Ovary (tissue), 9 donors: ENCODE measurements around the gene ZDHHC1. TPM values are rescaled to one million over a fixed set of nuclear protein-coding genes. Genes with fewer than 3 reads are reported as not detected.

ENCODE experiments used
- DNase-seq, 5 donors: peaks; one replicate each; pipeline ENCODE4 v3.0.0-alpha.2; 2019 to 2020
- H3K27ac ChIP-seq, 2 donors: fragments of 200-600 bp; one replicate each; pipeline versions ENCODE4 v1.5.1 to v1.8.0; 2019 to 2022
- H3K27me3 ChIP-seq: fragments of 200-600 bp; one replicate; pipeline ENCODE4 v1.8.0; 2022
- H3K36me3 ChIP-seq: fragments of 200-600 bp; sonication (generic); one replicate; pipeline ENCODE4 v1.5.1; 2019
- H3K4me1 ChIP-seq: one replicate; pipeline ENCODE4 v1.8.1; 2013; ENCODE audit warnings: mild to moderate bottlenecking, moderate library complexity; ENCODE audit not compliant: insufficient read depth
- H3K4me3 ChIP-seq: fragments of 200-600 bp; sonication (generic); one replicate; pipeline ENCODE4 v1.5.1; 2017
- H3K9me3 ChIP-seq, 2 donors: fragments of 200-600 bp in 1 of 2; sonication (generic) in 1 of 2; one replicate each; pipeline versions ENCODE4 v1.5.1 to v1.8.1; 2013 to 2019; ENCODE audit warnings: mild to moderate bottlenecking in 1 of 2, moderate library complexity in 1 of 2
- CTCF ChIP-seq, 3 donors: fragments of 450-650 bp in 2 of 3; fragments of 200-600 bp in 1 of 3; IDR thresholded peaks; one replicate each; pipeline versions ENCODE4 v1.5.1 to v1.8.0; 2016 to 2022; ENCODE audit warnings: antibody characterized with exemption in 3 of 3, mild to moderate bottlenecking in 1 of 3
- EP300 ChIP-seq: sonication (generic); formaldehyde crosslinking; IDR thresholded peaks from one replicate; pipeline ENCODE4 v1.6.1; 2017; ENCODE audit warnings: antibody characterized with exemption
- POLR2A ChIP-seq: fragments of 450-650 bp; IDR thresholded peaks from one replicate; pipeline ENCODE4 v1.6.1; 2017; ENCODE audit warnings: antibody characterized with exemption, mild to moderate bottlenecking, moderate library complexity
- WGBS, 3 donors: extraction: QIAGEN DNeasy Blood & Tissue Kit in 1 of 3; methylation state at CpG; one replicate each; pipeline versions ENCODE4 v1.1.5 to v1.1.7; 2013 to 2017; 5-methylcytosine and 5-hydroxymethylcytosine counted together
- intact Hi-C, 4 donors: fragments of 100-400 bp; cut with DNase I; formaldehyde crosslinking; loops; one replicate each; pipeline versions ENCODE4 v1.11.0 to v1.15.1; 2022 to 2023
- polyA plus RNA-seq, 2 donors: library from polyadenylated mRNA; stranded (reverse); fragments of 200-250 nt in 1 of 2; fragments of 350-450 nt in 1 of 2; fragmentation: Illumina TruSeq in 1 of 2; extraction: RNeasy Lipid Tissue Mini Kit (QIAGEN cat#74804) in 1 of 2; gene quantifications; one replicate each; pipeline ENCODE4 v1.2.3, GENCODE V29; 2013 to 2014
- total RNA-seq, 7 donors: library from RNA; depleted of rRNA in 2 of 7; stranded (reverse); fragments of >200 nt in 2 of 7; fragmentation: NEBNext Ultra II Directional in 3 of 7; extraction: Animal tissue kit (Norgen Biotek cat#: 25700) in 3 of 7; gene quantifications; one replicate each; pipeline versions ENCODE4 v1.1.0 to v1.2.4, GENCODE V29; 2016 to 2023
- donor health status: DM: no; HTN: no; CAD: no; lungs with moderate emphysema.
- donor health status: DM: no; HTN: no; CAD: no.
- donor health status: Bipolar disorder and iron deficiency.
- donor health status: DM: yes; HTN: yes; CAD: no.
- donor health status: DM: no; HTN: no; CAD: no.
- donor health status: DM: yes; HTN: yes; CAD: no.

The ZDHHC1 gene
- total and polyA plus RNA-seq, 9 donors, result 1.4 to 45.5 (median 21.9) TPM

- intact Hi-C loops, result loop anchor here in 2 of 4 donors (10.0 kb wide), 2 partner anchors 108 to 428 kb away; partner anchors contain the start of gene CES3 (in 1 of the 2)
- TF ChIP-seq EP300 (no peak), POLR2A (no peak), CTCF (IDR thresholded peaks at IDR 0.05) (no peak)
- no peaks in the 10 kb centered on the region for H3K27me3 ChIP-seq
- H3K27ac ChIP-seq, result no peak overlapping the region
- DNase-seq, result peak in 2 of 5 donors; percentile 27 to 33
- H3K36me3 ChIP-seq, result no peaks in the 10 kb centered on the region
- no peaks in the 10 kb centered on the region for H3K9me3 ChIP-seq
- H3K4me1 ChIP-seq, result peaks cover 10% of the 10 kb centered on the region
- 68 to 75% (median 73%) methylated on average over 18 of the region's 18 CpGs for WGBS, 3 donors
- peak overlapping the region; percentile 32 for H3K4me3 ChIP-seq
Observed at GRCh38 chr16:67392301-67393059, 23.8 kb downstream of the ZDHHC1 start.

GRCh38 chr16:67391424-67392300 lies 24.6 kb downstream of the ZDHHC1 start:
- Histone ChIP-seq H3K4me1 (peaks cover 10% of the 10 kb centered on the region), H3K4me3 (no peak overlapping the region), H3K9me3 (no peaks in the 10 kb centered on the region), H3K36me3 (no peaks in the 10 kb centered on the region), H3K27ac (no peak overlapping the region), H3K27me3 (no peaks in the 10 kb centered on the region)
- 67 to 74% (median 71%) methylated on average over 15 of the region's 15 CpGs for WGBS, 3 donors
- intact Hi-C loops, result loop anchor here in 2 of 4 donors (10.0 kb wide), 2 partner anchors 107 to 427 kb away; partner anchors contain the start of gene CES3 (in 1 of the 2)
- peak in 3 of 5 donors; percentile 32 to 44 (median 43) for DNase-seq
- TF ChIP-seq CTCF (IDR thresholded peaks at IDR 0.05), result no peak
- TF ChIP-seq EP300, result no peak
- TF ChIP-seq POLR2A, result no peak

GRCh38 chr16:67390816-67391423 lies 25.4 kb downstream of the ZDHHC1 start:
- intact Hi-C loops, result loop anchor here in 2 of 4 donors (10.0 kb wide), 2 partner anchors 106 to 426 kb away; partner anchors contain the start of gene CES3 (in 1 of the 2)
- no peak overlapping the region for H3K4me3 ChIP-seq
- peaks cover 10% of the 10 kb centered on the region for H3K4me1 ChIP-seq
- no peaks in the 10 kb centered on the region for H3K27me3 ChIP-seq
- H3K27ac ChIP-seq, result no peak overlapping the region
- TF ChIP-seq EP300, result no peak
- TF ChIP-seq CTCF (IDR thresholded peaks at IDR 0.05), result no peak
- TF ChIP-seq POLR2A, result no peak
- DNase-seq, result no peak
- H3K9me3 ChIP-seq, result no peaks in the 10 kb centered on the region
- H3K36me3 ChIP-seq, result no peaks in the 10 kb centered on the region
- WGBS, 3 donors, result 94 to 97% (median 95%) methylated on average over 11 of the region's 11 CpGs
